HepG2 (cell line): Measurements from ENCODE around the gene ADCY9. TPM values are rescaled to one million over a fixed set of nuclear protein-coding genes. Genes with fewer than 3 reads are reported as not detected.

Source experiments
- ATAC-seq: fragments of 200-7000 bp; cut with Tn5 transposase; 3 replicates; pipeline ENCODE4 v1.9.1; 2020; ENCODE audit warnings: mild to moderate bottlenecking, moderate library complexity
- BruUV-seq: library from RNA; stranded (reverse); fragments of 400-500 nt; replicated peaks from 2 replicates; lab custom pipeline; 2021; lab: Mats Ljungman, UMichigan
- CTCF ChIA-PET: fragments of 300-600 bp; formaldehyde crosslinking; extraction: SDS; loops from one replicate; lab custom pipeline; 2021; ENCODE audit warnings: low total read pairs, inconsistent platforms, low intra/inter-chr PET ratio; lab: Yijun Ruan, JAX
- POLR2A ChIA-PET: fragments of 350-600 bp; sonication (Branson Sonifier 250); formaldehyde crosslinking; loops from one replicate; lab custom pipeline; 2020; ENCODE audit warnings: antibody characterized with exemption, inconsistent platforms; lab: Yijun Ruan, JAX
- DNase-seq: peaks from one replicate; pipeline ENCODE4 v3.0.0-alpha.2; 2015; ENCODE audit warnings: low spot score
- FAIRE-seq: peaks from 3 replicates; lab custom pipeline; 2011; peaks lifted over from hg19 to GRCh38; lab: Jason Lieb, UNC
- H2AFZ ChIP-seq: one replicate; pipeline ENCODE4 v1.6.1; 2011; ENCODE audit warnings: low read length, inconsistent platforms
- H3K27ac ChIP-seq: fragments of 300-600 bp; 3 replicates; pipeline ENCODE4 v1.8.0; 2011; ENCODE audit warnings: mixed run types, mild to moderate bottlenecking, mixed read lengths, low read length, inconsistent platforms; ENCODE audit not compliant: insufficient read depth; ENCODE audit errors: extremely low read length
- H3K27me3 ChIP-seq, 2 experiments: fragments of 200-600 bp in 1 of 2; 2 replicates in 1 of 2; 3 replicates in 1 of 2; pipeline versions ENCODE4 v1.6.0 to v1.8.0; 2011; ENCODE audit warnings: low read length in 2 of 2, mild to moderate bottlenecking in 2 of 2, moderate library complexity in 2 of 2, inconsistent platforms in 1 of 2; ENCODE audit not compliant: insufficient read depth in 2 of 2, control insufficient read depth in 1 of 2
- H3K36me3 ChIP-seq, 2 experiments: fragments of 200-600 bp in 1 of 2; replicated peaks in 1 of 2; 2 replicates in 1 of 2; 3 replicates in 1 of 2; pipeline versions ENCODE4 v1.5.1 to v1.8.0; 2011; ENCODE audit warnings: low read length in 2 of 2, inconsistent platforms in 1 of 2; ENCODE audit not compliant: insufficient read depth in 2 of 2, control insufficient read depth in 1 of 2
- H3K4me1 ChIP-seq: 2 replicates; pipeline ENCODE4 v1.5.1; 2012; ENCODE audit warnings: low read length, inconsistent platforms; ENCODE audit not compliant: insufficient read depth
- H3K4me2 ChIP-seq: 2 replicates; pipeline ENCODE4 v1.6.0; 2011; ENCODE audit warnings: low read depth, low read length, inconsistent platforms
- H3K4me3 ChIP-seq, 3 experiments: fragments of 200-600 bp in 1 of 3; sonication (generic), shearing (Covaris generic) in 1 of 3; replicated peaks in 1 of 3; 2 replicates each; pipeline ENCODE4 v1.5.1; 2011 to 2016; ENCODE audit warnings: low read length in 3 of 3, inconsistent platforms in 2 of 3, low read depth in 2 of 3, mild to moderate bottlenecking in 2 of 3, control low read depth in 1 of 3, mixed read lengths in 1 of 3; ENCODE audit not compliant: insufficient read depth in 1 of 3
- H3K79me2 ChIP-seq: one replicate; pipeline ENCODE4 v1.6.1; 2011; ENCODE audit warnings: low read length, inconsistent platforms; ENCODE audit not compliant: insufficient read depth
- H3K9ac ChIP-seq: 2 replicates; pipeline ENCODE4 v1.6.0; 2011; ENCODE audit warnings: mild to moderate bottlenecking, low read depth, low read length, inconsistent platforms; ENCODE audit not compliant: insufficient read depth
- H3K9me3 ChIP-seq: 2 replicates; pipeline ENCODE4 v1.5.1; 2012; ENCODE audit warnings: mild to moderate bottlenecking, low read length
- H4K20me1 ChIP-seq: 2 replicates; pipeline ENCODE4 v1.6.0; 2011; ENCODE audit warnings: inconsistent platforms, mild to moderate bottlenecking, low read length, moderate library complexity; ENCODE audit not compliant: insufficient read depth
- CBX5 ChIP-seq: sonication (generic); formaldehyde crosslinking; IDR thresholded peaks from 2 replicates; pipeline ENCODE4 v1.4.0; 2020; ENCODE audit warnings: missing genetic modification reagents, borderline replicate concordance
- CC2D1A ChIP-seq: sonication (generic); formaldehyde crosslinking; IDR thresholded peaks from 2 replicates; pipeline ENCODE4 v1.8.1; 2023; ENCODE audit warnings: mild to moderate bottlenecking, missing genetic modification reagents
- ETV6 ChIP-seq: sonication (generic); formaldehyde crosslinking; conservative IDR thresholded peaks from 2 replicates; pipeline ENCODE4 v1.4.0; 2020; ENCODE audit warnings: missing genetic modification reagents
- NBN ChIP-seq: fragments of 450-650 bp; conservative IDR thresholded peaks from 2 replicates; pipeline ENCODE4 v1.6.1; 2017
- PHF21A ChIP-seq: sonication (generic); formaldehyde crosslinking; IDR thresholded peaks from 2 replicates; pipeline ENCODE4 v1.5.0; 2020; ENCODE audit warnings: mild to moderate bottlenecking, missing genetic modification reagents
- SMYD3 ChIP-seq: sonication (generic); formaldehyde crosslinking; IDR thresholded peaks from 2 replicates; pipeline ENCODE4 v1.8.1; 2023; ENCODE audit warnings: mild to moderate bottlenecking, missing genetic modification reagents
- SNAI1 ChIP-seq: sonication (generic); formaldehyde crosslinking; IDR thresholded peaks from 2 replicates; pipeline ENCODE4 v1.5.0; 2020; ENCODE audit warnings: mild to moderate bottlenecking, missing genetic modification reagents, borderline replicate concordance
- ZNF12 ChIP-seq: sonication (generic); formaldehyde crosslinking; IDR thresholded peaks from 2 replicates; pipeline ENCODE4 v1.5.0; 2020; ENCODE audit warnings: missing genetic modification reagents
- ZNF225 ChIP-seq: sonication (generic); formaldehyde crosslinking; IDR thresholded peaks from 2 replicates; pipeline ENCODE4 v1.4.0; 2020; ENCODE audit warnings: mild to moderate bottlenecking, missing genetic modification reagents
- ZNF547 ChIP-seq: sonication (generic); formaldehyde crosslinking; IDR thresholded peaks from 2 replicates; pipeline ENCODE4 v1.5.1; 2020; ENCODE audit warnings: mild to moderate bottlenecking, missing genetic modification reagents
- ZNF562 ChIP-seq: sonication (generic); formaldehyde crosslinking; IDR thresholded peaks from 2 replicates; pipeline ENCODE4 v1.8.0; 2022; ENCODE audit warnings: missing genetic modification reagents, borderline replicate concordance
- ZNF7 ChIP-seq: IDR thresholded peaks from 2 replicates; pipeline ENCODE4 v1.6.1; 2016; ENCODE audit warnings: missing biosample characterization, missing genetic modification reagents
- ZNF737 ChIP-seq: sonication (generic); formaldehyde crosslinking; IDR thresholded peaks from 2 replicates; pipeline ENCODE4 v1.5.0; 2020; ENCODE audit warnings: missing genetic modification reagents, mild to moderate bottlenecking, borderline replicate concordance
- ZSCAN31 ChIP-seq: sonication (generic); formaldehyde crosslinking; IDR thresholded peaks from 2 replicates; pipeline ENCODE4 v1.5.0; 2020; ENCODE audit warnings: low read depth, mild to moderate bottlenecking, missing genetic modification reagents
- WGBS: methylation state at CpG from one replicate; pipeline ENCODE4 v1.1.6; 2017; ENCODE audit warnings: low lambda C conversion rate; 5-methylcytosine and 5-hydroxymethylcytosine counted together
- in situ Hi-C: cut with HindIII; loops from 2 replicates; pipeline ENCODE4 v1.10.0; 2017; ENCODE audit warnings: low pct_unique_long_range_greater_than_20kb; ENCODE audit not compliant: extremely low pct_ligation_motif_present
- intact Hi-C: fragments of 100-400 bp; cut with micrococcal nuclease; formaldehyde crosslinking; loops from one replicate; pipeline ENCODE4 v1.10.0; 2022; ENCODE audit not compliant: unreplicated experiment
- polyA plus RNA-seq, 8 experiments: library from polyadenylated mRNA; depleted of rRNA in 3 of 8; stranded (reverse) in 7 of 8; unstranded in 1 of 8; fragments of >200 nt; fragmentation: Illumina TruSeq in 4 of 8; extraction: Trizol in 4 of 8; gene quantifications; 2 replicates each; pipeline versions ENCODE4 v1.2.1 to v1.2.3, GENCODE V29; 2011 to 2016; ENCODE audit warnings: low read depth in 4 of 8, missing spikeins in 1 of 8, mixed read lengths in 1 of 8; ENCODE audit not compliant: insufficient read depth in 1 of 8
- total RNA-seq, 5 experiments: library from RNA; depleted of rRNA; stranded (reverse); fragments of >200 nt; fragmentation: Illumina TruSeq; extraction: Trizol; gene quantifications; 2 replicates each; pipeline ENCODE4 v1.2.3, GENCODE V29; 2016; ENCODE audit warnings: low read depth in 1 of 5
- TF ChIP-seq, protein P1 (sequence below): sonication (generic); formaldehyde crosslinking; IDR thresholded peaks from 2 replicates; pipeline ENCODE4 v1.4.0; 2020; ENCODE audit warnings: missing genetic modification reagents, borderline replicate concordance
- TF ChIP-seq, protein P2 (sequence below): IDR thresholded peaks from 2 replicates; pipeline ENCODE4 v1.6.1; 2016; ENCODE audit warnings: low read depth, control low read depth
- TF ChIP-seq, protein P3 (sequence below): sonication (generic); formaldehyde crosslinking; IDR thresholded peaks from 2 replicates; pipeline ENCODE4 v1.9.0; 2022; ENCODE audit warnings: low read depth, missing genetic modification reagents

Gene ADCY9
- total and polyA plus RNA-seq, 2 of the 13 experiments (the other 11 are each of a cell fraction or from before 2014, with no cell fraction given), result 11.2 to 13.9 TPM

DNA sequence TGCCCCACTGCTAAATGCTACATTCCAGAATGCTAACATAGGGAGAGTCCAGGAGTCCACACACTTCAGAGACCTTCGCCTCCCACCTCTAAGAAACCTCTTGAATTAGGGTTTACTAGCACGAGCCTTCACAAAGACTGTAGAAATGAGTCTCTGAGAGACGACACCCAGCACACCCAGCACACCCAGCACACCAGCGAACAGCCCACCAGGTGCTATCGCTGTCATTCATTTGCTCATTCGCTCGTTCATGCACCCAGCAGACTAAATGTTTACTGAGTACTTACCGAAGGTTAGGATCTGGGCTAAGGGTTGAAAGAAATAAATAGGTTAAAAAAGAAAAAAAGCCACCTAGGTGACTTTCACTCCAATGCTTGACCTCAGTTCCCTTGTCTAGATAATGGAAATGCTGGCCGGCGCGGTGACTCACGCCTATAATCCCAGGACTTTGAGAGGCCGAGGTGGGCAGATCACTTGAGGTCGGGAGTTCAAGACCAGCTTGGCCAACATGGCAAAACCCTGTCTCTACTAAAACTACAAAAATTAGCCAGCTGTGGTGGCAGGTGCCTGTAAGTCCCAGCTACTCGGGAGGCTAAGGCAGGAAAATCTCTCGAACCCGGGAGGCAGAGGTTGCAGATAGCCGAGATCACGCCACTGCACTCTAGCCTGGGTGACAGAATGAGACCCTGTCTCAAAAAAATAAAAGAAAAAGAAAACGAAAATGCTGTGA is 100.8 kb downstream of the ADCY9 start:
- peak overlapping the region; percentile 36 to 67 (median 45); a peak in 5 of 6 replicates for H3K4me3 ChIP-seq
- ChIA-PET CTCF (no interaction called here), POLR2A (interaction anchor here (0.7 kb wide), 1 partner anchor 97 kb away, joined by 4 read pairs; no protein-coding TSS in a partner anchor)
- peaks cover 86% of the 10 kb centered on the region for H3K4me1 ChIP-seq
- in situ Hi-C loops, result loop anchor here (5.0 kb wide), 1 partner anchor 97 kb away; no protein-coding TSS in a partner anchor
- no peaks in the 10 kb centered on the region for H4K20me1 ChIP-seq
- 0 out of 5 replicates have a peak, but pooled peaks cover 0 to 4% of the 10 kb centered on the region in 2 experiments for H3K36me3 ChIP-seq
- DNase-seq, result peak; percentile 91
- H2AFZ ChIP-seq, result no peak overlapping the region
- intact Hi-C loops, result loop anchor here (2.0 to 10.0 kb wide), 2 partner anchors 95 to 229 kb away; partner anchors contain the start of gene SRL
- ATAC-seq, result peak; percentile 85
- TSS peak; percentile 86 for BruUV-seq
- peak overlapping the region; percentile 98 for H3K27ac ChIP-seq
- peak; percentile 90 for FAIRE-seq
- H3K4me2 ChIP-seq, result peak overlapping the region; percentile 77
- peaks cover 10% of the 10 kb centered on the region for H3K79me2 ChIP-seq
- peak overlapping the region; percentile 74 for H3K9ac ChIP-seq
- 7% methylated on average over 19 of the region's 20 CpGs for WGBS
- no peaks in the 10 kb centered on the region for H3K9me3 ChIP-seq
- H3K27me3 ChIP-seq, result no peaks in the 10 kb centered on the region
- no peak for TF ChIP-seq ZNF562 (CRISPR knock-in tag)
- TF ChIP-seq ZNF225 (CRISPR knock-in tag), result no peak
- TF ChIP-seq ZNF737, result no peak
- TF ChIP-seq ZSCAN31, result peak; percentile 79; the same call in 1 of the 2 replicates
- TF ChIP-seq, protein P1, sequence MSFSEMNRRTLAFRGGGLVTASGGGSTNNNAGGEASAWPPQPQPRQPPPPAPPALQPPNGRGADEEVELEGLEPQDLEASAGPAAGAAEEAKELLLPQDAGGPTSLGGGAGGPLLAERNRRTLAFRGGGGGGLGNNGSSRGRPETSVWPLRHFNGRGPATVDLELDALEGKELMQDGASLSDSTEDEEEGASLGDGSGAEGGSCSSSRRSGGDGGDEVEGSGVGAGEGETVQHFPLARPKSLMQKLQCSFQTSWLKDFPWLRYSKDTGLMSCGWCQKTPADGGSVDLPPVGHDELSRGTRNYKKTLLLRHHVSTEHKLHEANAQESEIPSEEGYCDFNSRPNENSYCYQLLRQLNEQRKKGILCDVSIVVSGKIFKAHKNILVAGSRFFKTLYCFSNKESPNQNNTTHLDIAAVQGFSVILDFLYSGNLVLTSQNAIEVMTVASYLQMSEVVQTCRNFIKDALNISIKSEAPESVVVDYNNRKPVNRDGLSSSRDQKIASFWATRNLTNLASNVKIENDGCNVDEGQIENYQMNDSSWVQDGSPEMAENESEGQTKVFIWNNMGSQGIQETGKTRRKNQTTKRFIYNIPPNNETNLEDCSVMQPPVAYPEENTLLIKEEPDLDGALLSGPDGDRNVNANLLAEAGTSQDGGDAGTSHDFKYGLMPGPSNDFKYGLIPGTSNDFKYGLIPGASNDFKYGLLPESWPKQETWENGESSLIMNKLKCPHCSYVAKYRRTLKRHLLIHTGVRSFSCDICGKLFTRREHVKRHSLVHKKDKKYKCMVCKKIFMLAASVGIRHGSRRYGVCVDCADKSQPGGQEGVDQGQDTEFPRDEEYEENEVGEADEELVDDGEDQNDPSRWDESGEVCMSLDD (CRISPR knock-in tag), result no peak
- TF ChIP-seq NBN, result no peak
- TF ChIP-seq, protein P2, sequence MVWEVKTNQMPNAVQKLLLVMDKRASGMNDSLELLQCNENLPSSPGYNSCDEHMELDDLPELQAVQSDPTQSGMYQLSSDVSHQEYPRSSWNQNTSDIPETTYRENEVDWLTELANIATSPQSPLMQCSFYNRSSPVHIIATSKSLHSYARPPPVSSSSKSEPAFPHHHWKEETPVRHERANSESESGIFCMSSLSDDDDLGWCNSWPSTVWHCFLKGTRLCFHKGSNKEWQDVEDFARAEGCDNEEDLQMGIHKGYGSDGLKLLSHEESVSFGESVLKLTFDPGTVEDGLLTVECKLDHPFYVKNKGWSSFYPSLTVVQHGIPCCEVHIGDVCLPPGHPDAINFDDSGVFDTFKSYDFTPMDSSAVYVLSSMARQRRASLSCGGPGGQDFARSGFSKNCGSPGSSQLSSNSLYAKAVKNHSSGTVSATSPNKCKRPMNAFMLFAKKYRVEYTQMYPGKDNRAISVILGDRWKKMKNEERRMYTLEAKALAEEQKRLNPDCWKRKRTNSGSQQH (CRISPR knock-in tag), result 0 out of 2 replicates have a peak, but pooled peaks have one; percentile 42
- no peak for TF ChIP-seq CBX5 (CRISPR knock-in tag)
- no peak for TF ChIP-seq ZNF547 (CRISPR knock-in tag)
- no peak for TF ChIP-seq SNAI1 (CRISPR knock-in tag)
- TF ChIP-seq ETV6, result no peak
- TF ChIP-seq, protein P3, sequence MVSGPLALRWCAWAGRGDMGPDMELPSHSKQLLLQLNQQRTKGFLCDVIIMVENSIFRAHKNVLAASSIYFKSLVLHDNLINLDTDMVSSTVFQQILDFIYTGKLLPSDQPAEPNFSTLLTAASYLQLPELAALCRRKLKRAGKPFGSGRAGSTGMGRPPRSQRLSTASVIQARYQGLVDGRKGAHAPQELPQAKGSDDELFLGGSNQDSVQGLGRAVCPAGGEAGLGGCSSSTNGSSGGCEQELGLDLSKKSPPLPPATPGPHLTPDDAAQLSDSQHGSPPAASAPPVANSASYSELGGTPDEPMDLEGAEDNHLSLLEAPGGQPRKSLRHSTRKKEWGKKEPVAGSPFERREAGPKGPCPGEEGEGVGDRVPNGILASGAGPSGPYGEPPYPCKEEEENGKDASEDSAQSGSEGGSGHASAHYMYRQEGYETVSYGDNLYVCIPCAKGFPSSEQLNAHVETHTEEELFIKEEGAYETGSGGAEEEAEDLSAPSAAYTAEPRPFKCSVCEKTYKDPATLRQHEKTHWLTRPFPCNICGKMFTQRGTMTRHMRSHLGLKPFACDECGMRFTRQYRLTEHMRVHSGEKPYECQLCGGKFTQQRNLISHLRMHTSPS, result no peak
- no peak for TF ChIP-seq ZNF7 (CRISPR knock-in tag)
- no peak for TF ChIP-seq SMYD3
- peak; percentile 66; the same call in 1 of the 2 replicates for TF ChIP-seq PHF21A (CRISPR knock-in tag)
- no peak for TF ChIP-seq ZNF12 (CRISPR knock-in tag)
- TF ChIP-seq CC2D1A (CRISPR knock-in tag), result no peak
